HG03196 (cell line): Measurements from ENCODE around the gene DYRK1B.

Experiments
- ATAC-seq: cut with Tn5 transposase; IDR thresholded peaks from one replicate; pipeline ENCODE4 v1.9.1; 2021; ENCODE audit not compliant: unreplicated experiment

DYRK1B gene

GRCh38 chr19:39864118-39864517 is 30.2 kb upstream of the DYRK1B start:
- ATAC-seq = no peak

- ATAC-seq = no peak
Observed at GRCh38 chr19:39858541-39858940, 24.6 kb upstream of the DYRK1B start.

GRCh38 chr19:39852882-39853281 is 18.9 kb upstream of the DYRK1B start:
- no peak for ATAC-seq

- ATAC-seq = no peak
Observed at GRCh38 chr19:39850892-39851291, 16.9 kb upstream of the DYRK1B start.

- no peak for ATAC-seq
Observed at GRCh38 chr19:39848392-39848791, 14.4 kb upstream of the DYRK1B start.

- no peak for ATAC-seq
Observed at GRCh38 chr19:39847525-39847924, 13.6 kb upstream of the DYRK1B start.

GRCh38 chr19:39846678-39847486 is 12.9 kb upstream of the DYRK1B start:
- no peak for ATAC-seq

GRCh38 chr19:39845933-39846677 is 12.1 kb upstream of the DYRK1B start, which contains the start of gene FBL:
Gene FBL (minus strand): TSS chr19:39846379. CDS start chr19:39846300, 79 bp downstream.
- peak; percentile 70 for ATAC-seq

- ATAC-seq = peak; percentile 6
Observed at GRCh38 chr19:39845584-39845932, 11.6 kb upstream of the DYRK1B start.

- no peak for ATAC-seq
Observed at GRCh38 chr19:39845172-39845571, 11.2 kb upstream of the DYRK1B start.

GRCh38 chr19:39843919-39844793 is 10.2 kb upstream of the DYRK1B start:
- no peak for ATAC-seq

GRCh38 chr19:39842693-39843435 is 8.9 kb upstream of the DYRK1B start:
- no peak for ATAC-seq

- no peak for ATAC-seq
Observed at GRCh38 chr19:39841041-39841440, 7.1 kb upstream of the DYRK1B start.

GRCh38 chr19:39840492-39840891 is 6.5 kb upstream of the DYRK1B start:
- ATAC-seq = no peak

GRCh38 chr19:39839678-39840327 is 5.8 kb upstream of the DYRK1B start:
- ATAC-seq = no peak

- ATAC-seq = no peak
Observed at GRCh38 chr19:39838569-39838968, 4.6 kb upstream of the DYRK1B start.

- ATAC-seq = no peak
Observed at GRCh38 chr19:39837978-39838377, 4.0 kb upstream of the DYRK1B start.

- no peak for ATAC-seq
Observed at GRCh38 chr19:39834287-39834841, 402 bp upstream of the DYRK1B start.

GRCh38 chr19:39833160-39833463 is 850 bp downstream of the DYRK1B start:
- no peak for ATAC-seq
